ENCODE data around the gene EYA2. TPM values are rescaled to one million over a fixed set of nuclear protein-coding genes. Genes with fewer than 3 reads are reported as not detected.
"Not testable (repeated sequence)": the region's sequence is repeated elsewhere in the genome, so short reads cannot be mapped to it uniquely, and the experiment has no call there.

Gene EYA2
- total and polyA plus RNA-seq, 2 of the 4 experiments (the other 2 are of a cell fraction): 2.3 to 5.4 TPM

GRCh38 chr20:47204850-47205122 is 310.1 kb downstream of the EYA2 start:
- dilution Hi-C loops (cut with HindIII; ENCODE audit: low sequenced_read_pairs, unreplicated experiment): not testable (repeated sequence)
- in situ Hi-C loops (cut with MboI; ENCODE audit: low sequenced_read_pairs): loop anchor here (10.0 kb wide), 1 partner anchor 450 kb away; no protein-coding TSS in a partner anchor

More at GRCh38 chr20:47204850-47205122, 310.1 kb downstream of the EYA2 start:
- DNase-seq; H3K9me3 ChIP-seq (ENCODE audit: control insufficient read depth, insufficient read depth, low read length); H4K91ac ChIP-seq (ENCODE audit: insufficient read depth, low read depth, low read length); H2BK20ac ChIP-seq (ENCODE audit: low read depth, low read length); ATAC-seq (ENCODE audit: low read depth); H4K5ac ChIP-seq (ENCODE audit: low read depth, low read length); H3K9ac ChIP-seq (ENCODE audit: low read depth, low read length); H3K4me2 ChIP-seq (ENCODE audit: low read depth, low read length); H3K4me1 ChIP-seq (ENCODE audit: control insufficient read depth, insufficient read depth, low read length); H2AK9ac ChIP-seq (replicated peaks; ENCODE audit: low read depth, low read length, poor library complexity); H4K20me1 ChIP-seq (ENCODE audit: insufficient read depth, low read length); H3K4me3 ChIP-seq (ENCODE audit: insufficient read depth, low read depth, low read length); H3K4ac ChIP-seq (ENCODE audit: low read depth, low read length); POLR2A ChIA-PET (ENCODE audit: unreplicated experiment); H2BK5ac ChIP-seq (ENCODE audit: low read depth, low read length, poor library complexity, severe bottlenecking); H3K23ac ChIP-seq (ENCODE audit: low read depth, low read length); H2BK15ac ChIP-seq (ENCODE audit: low read depth, low read length); H2AK5ac ChIP-seq (ENCODE audit: low read depth, low read length); H3K27ac ChIP-seq (ENCODE audit: insufficient read depth, low read length); H3K18ac ChIP-seq (ENCODE audit: low read depth, low read length); H3K27me3 ChIP-seq (ENCODE audit: control insufficient read depth, insufficient read depth, low read length); H2BK120ac ChIP-seq (ENCODE audit: low read depth, low read length); BruUV-seq (replicated peaks); H2AFZ ChIP-seq (replicated peaks; ENCODE audit: low read length, poor library complexity); H3K56ac ChIP-seq (ENCODE audit: extremely low read depth, insufficient read depth, low read length); H3K14ac ChIP-seq (replicated peaks; ENCODE audit: low read depth, low read length); H4K8ac ChIP-seq (ENCODE audit: low read depth in 2 of 2, low read length in 2 of 2): not testable (repeated sequence)
- Histone ChIP-seq H3K79me1 (ENCODE audit: low read depth in 1 of 2, low read length in 2 of 2) (peaks cover 0 to 16% of the 10 kb centered on the region in 2 experiments; a peak in 1 of 4 replicates), H3K9me1 (ENCODE audit: insufficient read depth, low read length) (peaks cover 24% of the 10 kb centered on the region; the same call in 1 of the 2 replicates), H3K36me3 (ENCODE audit: control insufficient read depth, insufficient read depth, low read length) (peaks cover 11% of the 10 kb centered on the region)
- WGBS, 2 experiments (ENCODE audit: extremely low coverage in 2 of 2, insufficient read length in 1 of 2): 90% methylated on average over 6 of the region's 11 CpGs; no CpG with 5 or more reads in 1 of the 2 experiments
- intact Hi-C loops (cut with micrococcal nuclease): loop anchor here (2.0 kb wide), 2 partner anchors 298 to 416 kb away; no protein-coding TSS in a partner anchor
- CTCF ChIA-PET: interaction anchor here (0.6 to 1.5 kb wide), 2 partner anchors 179 to 216 kb away, joined by 3 to 5 read pairs; no protein-coding TSS in a partner anchor
- peak; percentile 30; the same call in 1 of the 2 replicates for TF ChIP-seq MAFK (IDR thresholded peaks at IDR 0.05; ENCODE audit: low read depth, low read length)

Data from IMR-90 (cell line).